H1 (cell line): ENCODE data around the gene BCL2. TPM values are rescaled to one million over a fixed set of nuclear protein-coding genes. Genes with fewer than 3 reads are reported as not detected.

Experiments
- CTCF ChIA-PET: fragments of 300-600 bp; sonication (Branson Sonifier 250); formaldehyde crosslinking; loops from one replicate; lab custom pipeline; 2021; ENCODE audit not compliant: partially characterized antibody; lab: Charles Lee
- POLR2A ChIA-PET: fragments of 300-600 bp; sonication (Branson Sonifier 250); formaldehyde crosslinking; loops from one replicate; lab custom pipeline; 2021; ENCODE audit warnings: inconsistent platforms; ENCODE audit not compliant: partially characterized antibody; lab: Charles Lee
- DNase-seq, 2 experiments: peaks; one replicate each; pipeline versions ENCODE4 v3.0.0 to v3.0.0-alpha.2; 2010 to 2022; ENCODE audit warnings: low spot score in 2 of 2, low read depth in 1 of 2, mixed read lengths in 1 of 2
- FAIRE-seq: peaks from 2 replicates; lab custom pipeline; 2011; peaks lifted over from hg19 to GRCh38; lab: Jason Lieb, UNC
- H2AFZ ChIP-seq: 2 replicates; pipeline ENCODE4 v1.8.1; 2012; ENCODE audit warnings: low read length, inconsistent platforms
- H2AK5ac ChIP-seq: 2 replicates; pipeline ENCODE4 v1.6.1; 2013; ENCODE audit warnings: low read depth, low read length
- H2BK120ac ChIP-seq: replicated peaks from 2 replicates; pipeline ENCODE3; 2013; ENCODE audit warnings: low read depth, low read length, inconsistent platforms
- H2BK12ac ChIP-seq: 2 replicates; pipeline ENCODE4 v1.6.1; 2013; ENCODE audit warnings: low read depth, low read length
- H2BK15ac ChIP-seq: 2 replicates; pipeline ENCODE4 v1.6.1; 2013; ENCODE audit warnings: low read length
- H2BK20ac ChIP-seq: 2 replicates; pipeline ENCODE4 v1.6.1; 2013; ENCODE audit warnings: low read length
- H2BK5ac ChIP-seq: 2 replicates; pipeline ENCODE4 v1.6.1; 2013; ENCODE audit warnings: low read depth, low read length
- H3K14ac ChIP-seq: 2 replicates; pipeline ENCODE4 v1.6.1; 2013; ENCODE audit warnings: inconsistent platforms; ENCODE audit not compliant: insufficient read length
- H3K18ac ChIP-seq: 2 replicates; pipeline ENCODE4 v1.6.1; 2013; ENCODE audit warnings: low read length; ENCODE audit errors: extremely low read depth
- H3K23ac ChIP-seq: 2 replicates; pipeline ENCODE4 v1.6.1; 2013; ENCODE audit warnings: inconsistent platforms; ENCODE audit not compliant: insufficient read length
- H3K23me2 ChIP-seq: 2 replicates; pipeline ENCODE4 v1.6.1; 2013; ENCODE audit warnings: low read depth, low read length
- H3K27ac ChIP-seq: 2 replicates; pipeline ENCODE4 v1.6.1; 2011; ENCODE audit warnings: low read depth, low read length, inconsistent platforms
- H3K27me3 ChIP-seq, 4 experiments: replicated peaks in 1 of 4; 1 replicate in 1 of 4; 2 replicates in 3 of 4; pipeline versions ENCODE4 v1.6.1 to v1.8.1; 2011 to 2013; ENCODE audit warnings: low read length in 3 of 4, mild to moderate bottlenecking in 3 of 4, inconsistent platforms in 2 of 4, mixed read lengths in 2 of 4, moderate library complexity in 1 of 4; ENCODE audit not compliant: control insufficient read depth in 3 of 4, insufficient read depth in 3 of 4; ENCODE audit errors: extremely low read depth in 1 of 4
- H3K36me3 ChIP-seq, 4 experiments: 2 replicates each; pipeline versions ENCODE4 v1.6.1 to v1.8.1; 2011 to 2013; ENCODE audit warnings: mild to moderate bottlenecking in 4 of 4, low read length in 3 of 4, moderate library complexity in 2 of 4, control low read depth in 1 of 4, inconsistent platforms in 1 of 4; ENCODE audit not compliant: insufficient read depth in 4 of 4, control insufficient read depth in 2 of 4
- H3K4ac ChIP-seq: replicated peaks from 2 replicates; pipeline ENCODE3; 2013; ENCODE audit warnings: low read length, low read depth, mixed read lengths, inconsistent platforms; ENCODE audit not compliant: insufficient read length
- H3K4me1 ChIP-seq, 4 experiments: replicated peaks in 1 of 4; 1 replicate in 1 of 4; 2 replicates in 3 of 4; pipeline versions ENCODE4 v1.6.1 to v1.8.1; 2011 to 2013; ENCODE audit warnings: low read length in 3 of 4, inconsistent platforms in 2 of 4, mixed read lengths in 1 of 4; ENCODE audit not compliant: insufficient read depth in 4 of 4, control insufficient read depth in 3 of 4
- H3K4me2 ChIP-seq, 2 experiments: 2 replicates each; pipeline versions ENCODE4 v1.6.1 to v1.8.1; 2011 to 2013; ENCODE audit warnings: low read depth in 2 of 2, low read length in 2 of 2, control low read depth in 1 of 2, inconsistent platforms in 1 of 2, mild to moderate bottlenecking in 1 of 2; ENCODE audit not compliant: insufficient read depth in 1 of 2
- H3K4me3 ChIP-seq, 4 experiments: fragments of 200-600, 300-600 bp in 1 of 4; sonication (generic), shearing (Covaris generic), sonication (Bioruptor Twin) in 1 of 4; 2 replicates each; pipeline versions ENCODE4 v1.5.1 to v1.8.1; 2011 to 2016; ENCODE audit warnings: low read length in 4 of 4, low read depth in 3 of 4, control low read depth in 2 of 4, inconsistent platforms in 2 of 4, mild to moderate bottlenecking in 2 of 4, mixed read lengths in 1 of 4, moderate library complexity in 1 of 4; ENCODE audit not compliant: insufficient read depth in 2 of 4; ENCODE audit errors: extremely low read depth in 1 of 4
- H3K56ac ChIP-seq: replicated peaks from 2 replicates; pipeline ENCODE3; 2013; ENCODE audit warnings: low read depth, mild to moderate bottlenecking, mixed read lengths, low read length, inconsistent platforms; ENCODE audit not compliant: insufficient read length
- H3K79me1 ChIP-seq: 2 replicates; pipeline ENCODE4 v1.6.1; 2013; ENCODE audit warnings: low read depth, low read length, control low read depth
- H3K79me2 ChIP-seq, 2 experiments: 2 replicates each; pipeline versions ENCODE4 v1.6.1 to v1.8.1; 2012 to 2013; ENCODE audit warnings: low read length in 2 of 2, mild to moderate bottlenecking in 2 of 2, inconsistent platforms in 1 of 2; ENCODE audit not compliant: insufficient read depth in 2 of 2, control insufficient read depth in 1 of 2
- H3K9ac ChIP-seq, 4 experiments: replicated peaks in 1 of 4; 1 replicate in 1 of 4; 2 replicates in 3 of 4; pipeline versions ENCODE4 v1.6.1 to v1.8.1; 2011 to 2013; ENCODE audit warnings: low read depth in 3 of 4, low read length in 3 of 4, control low read depth in 2 of 4, mild to moderate bottlenecking in 2 of 4, moderate library complexity in 2 of 4, inconsistent platforms in 1 of 4; ENCODE audit errors: extremely low read depth in 1 of 4
- H3K9me3 ChIP-seq, 2 experiments: 2 replicates each; pipeline versions ENCODE4 v1.6.1 to v1.8.1; 2012 to 2013; ENCODE audit warnings: mild to moderate bottlenecking in 2 of 2, moderate library complexity in 2 of 2, control low read depth in 1 of 2, inconsistent platforms in 1 of 2, low read depth in 1 of 2, low read length in 1 of 2, mixed read lengths in 1 of 2; ENCODE audit not compliant: insufficient read depth in 2 of 2
- H4K20me1 ChIP-seq, 2 experiments: replicated peaks in 1 of 2; 2 replicates each; pipeline versions ENCODE3 to v1.8.1; 2011 to 2013; ENCODE audit warnings: inconsistent platforms in 2 of 2, low read length in 2 of 2, mild to moderate bottlenecking in 1 of 2; ENCODE audit not compliant: insufficient read depth in 2 of 2, control insufficient read depth in 1 of 2
- H4K5ac ChIP-seq: 2 replicates; pipeline ENCODE4 v1.6.1; 2013; ENCODE audit warnings: low read length, low read depth, mixed read lengths, inconsistent platforms; ENCODE audit not compliant: insufficient read length
- H4K8ac ChIP-seq: 2 replicates; pipeline ENCODE4 v1.8.0; 2013; ENCODE audit warnings: mild to moderate bottlenecking, moderate library complexity, low read length, inconsistent platforms; ENCODE audit not compliant: insufficient read depth; ENCODE audit errors: extremely low read depth
- H4K91ac ChIP-seq: replicated peaks from 2 replicates; pipeline ENCODE3; 2013; ENCODE audit warnings: low read length, mixed read lengths, inconsistent platforms; ENCODE audit not compliant: insufficient read length
- BRCA1 ChIP-seq: IDR thresholded peaks from 2 replicates; pipeline ENCODE4 v1.6.1; 2012; ENCODE audit warnings: low read depth, low read length, improper control_type of control experiment
- WGBS, 2 experiments: shearing (Covaris generic) in 1 of 2; methylation state at CpG; one replicate each; pipeline versions ENCODE4 v1.1.6 to v1.1.7; 2013 to 2015; ENCODE audit warnings: low lambda C conversion rate in 2 of 2, mixed read lengths in 2 of 2, inconsistent platforms in 1 of 2, low coverage in 1 of 2, missing lambda C conversion rate in 1 of 2; ENCODE audit not compliant: insufficient replicate concordance in 2 of 2, insufficient coverage in 1 of 2, insufficient read length in 1 of 2; ENCODE audit errors: extremely low coverage in 1 of 2, missing lambda C conversion rate in 1 of 2; 5-methylcytosine and 5-hydroxymethylcytosine counted together
- polyA plus RNA-seq, 7 experiments: library from polyadenylated mRNA; depleted of rRNA in 3 of 7; stranded (reverse) in 5 of 7; unstranded in 2 of 7; fragments of >200 nt in 5 of 7; fragments of 200-250 nt in 2 of 7; gene quantifications; 1 replicate in 5 of 7; 2 replicates in 1 of 7; 4 replicates in 1 of 7; pipeline versions ENCODE4 v1.2.1 to v1.2.3, GENCODE V29; 2011 to 2013; ENCODE audit warnings: missing spikeins in 2 of 7, mixed read lengths in 2 of 7
- total RNA-seq: library from RNA; stranded (reverse); fragmentation: NEBNext Ultra II Directional; extraction: Animal tissue kit (Norgen Biotek cat#: 25700); gene quantifications from 2 replicates; pipeline ENCODE4 v1.2.1, GENCODE V29; 2021

BCL2 gene
- total and polyA plus RNA-seq, 2 of the 8 experiments (the other 6 are each of a cell fraction or from before 2014, with no cell fraction given): 0.59 to 4.5 TPM

DNA sequence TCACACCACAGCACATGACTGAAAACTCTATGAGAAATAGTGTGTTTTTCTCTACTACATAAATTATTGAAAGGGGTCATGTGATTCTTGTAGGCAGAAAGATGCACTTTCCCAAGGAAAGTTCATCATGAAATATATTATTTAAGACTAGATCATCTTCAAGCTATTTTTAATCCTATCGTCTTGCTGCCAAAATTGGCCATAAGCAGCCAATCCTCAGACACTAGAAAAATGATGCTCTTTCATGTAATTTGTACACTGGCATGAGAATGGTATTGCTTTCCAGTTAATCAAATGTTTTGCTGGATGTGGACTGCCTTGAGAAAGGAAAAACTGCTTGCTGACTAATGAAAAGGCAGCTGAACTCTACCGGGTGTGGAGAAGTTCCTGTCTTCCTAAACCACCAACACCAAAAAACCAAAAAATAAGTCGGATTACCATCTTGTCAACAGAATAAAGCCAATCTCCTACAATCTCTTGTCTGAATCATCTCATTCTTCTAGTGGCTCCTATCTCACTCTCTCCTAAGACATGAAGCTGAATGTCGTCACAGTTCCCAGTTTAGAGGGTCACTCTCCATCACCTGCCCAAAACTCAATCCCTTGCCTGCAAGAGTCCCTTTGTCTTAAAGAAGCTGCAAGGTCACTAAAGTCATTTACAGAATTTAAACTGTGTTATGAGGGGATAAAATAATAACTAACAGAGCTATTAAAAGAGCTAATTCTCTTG, 5.3 kb downstream of the BCL2 start:
- no peak for DNase-seq
- 85% methylated on average over 4 of the region's 4 CpGs; no CpG with 5 or more reads in 1 of the 2 experiments for WGBS, 2 experiments
- TF ChIP-seq BRCA1: no peak

More for the DNA sequence above, 5.3 kb downstream of the BCL2 start:
- Histone ChIP-seq H3K9ac (no peak overlapping the region), H3K14ac (no peak overlapping the region), H3K27ac (no peak overlapping the region), H4K5ac (no peak overlapping the region), H3K23ac (no peak overlapping the region), H2AFZ (no peak overlapping the region), H3K36me3 (no peaks in the 10 kb centered on the region), H3K23me2 (peaks cover under 1% of the 10 kb centered on the region; the same call in 1 of the 2 replicates), H4K20me1 (peaks cover 0 to 3% of the 10 kb centered on the region in 2 experiments), H2AK5ac (no peak overlapping the region), H3K79me1 (no peaks in the 10 kb centered on the region), H3K56ac (no peak overlapping the region), H2BK120ac (no peak overlapping the region), H3K9me3 (no peaks in the 10 kb centered on the region), H3K4ac (no peak overlapping the region), H4K8ac (no peak overlapping the region), H2BK12ac (no peak overlapping the region), H3K27me3 (peaks cover 0 to 19% (median 12%) of the 10 kb centered on the region in 4 experiments; a peak in 6 of 7 replicates), H3K4me1 (peaks cover 0 to 3% (median 0%) of the 10 kb centered on the region in 4 experiments; a peak in 1 of 7 replicates), H2BK15ac (no peak overlapping the region), H3K18ac (no peak overlapping the region), H3K79me2 (no peaks in the 10 kb centered on the region; a peak in 1 of 4 replicates), H2BK20ac (no peak overlapping the region), H4K91ac (no peak overlapping the region), H3K4me3 (no peak overlapping the region), H2BK5ac (no peak overlapping the region), H3K4me2 (no peak overlapping the region)
- FAIRE-seq: no peak
- CTCF ChIA-PET: interaction anchor here (0.8 to 2.2 kb wide), 8 partner anchors 9 to 728 kb away, joined by 3 to 6 read pairs (median 4); no protein-coding TSS in a partner anchor
- POLR2A ChIA-PET: no interaction called here
